IMR-90 (cell line): ENCODE measurements around the gene KCNK4. TPM values are rescaled to one million over a fixed set of nuclear protein-coding genes. Genes with fewer than 3 reads are reported as not detected.

Source experiments
- ATAC-seq: fragments of 200-7000 bp; cut with Tn5 transposase; 2 replicates; pipeline ENCODE4 v1.9.1; 2020; ENCODE audit warnings: low read depth, mild to moderate bottlenecking, moderate library complexity
- BruUV-seq: library from RNA; stranded (reverse); fragments of 400-500 nt; replicated peaks from 2 replicates; lab custom pipeline; 2021; lab: Mats Ljungman, UMichigan
- CTCF ChIA-PET: fragments of 300-600 bp; formaldehyde crosslinking; extraction: SDS; loops from one replicate; lab custom pipeline; 2021; ENCODE audit warnings: antibody characterized with exemption; lab: Yijun Ruan, JAX
- POLR2A ChIA-PET: fragments of 300-600 bp; sonication (Branson Sonifier 250); formaldehyde crosslinking; loops from one replicate; lab custom pipeline; 2022; ENCODE audit warnings: antibody characterized with exemption; ENCODE audit not compliant: unreplicated experiment; lab: Charles Lee
- DNase-seq: peaks from one replicate; pipeline ENCODE4 v3.0.0; 2013
- H2AFZ ChIP-seq: replicated peaks from 2 replicates; pipeline ENCODE3; 2013; ENCODE audit warnings: low read length, mild to moderate bottlenecking; ENCODE audit not compliant: poor library complexity
- H2AK5ac ChIP-seq: 2 replicates; pipeline ENCODE4 v1.6.1; 2013; ENCODE audit warnings: low read depth, low read length, inconsistent platforms
- H2AK9ac ChIP-seq: replicated peaks from 2 replicates; pipeline ENCODE3; 2013; ENCODE audit warnings: mild to moderate bottlenecking, low read depth, low read length, moderate library complexity; ENCODE audit not compliant: poor library complexity
- H2BK120ac ChIP-seq: 2 replicates; pipeline ENCODE4 v1.6.1; 2013; ENCODE audit warnings: low read depth, low read length, inconsistent platforms
- H2BK15ac ChIP-seq: 3 replicates; pipeline ENCODE4 v1.6.1; 2013; ENCODE audit warnings: low read depth, low read length, inconsistent platforms
- H2BK20ac ChIP-seq: 2 replicates; pipeline ENCODE4 v1.6.1; 2013; ENCODE audit warnings: low read depth, mild to moderate bottlenecking, inconsistent platforms, low read length, moderate library complexity
- H2BK5ac ChIP-seq: 2 replicates; pipeline ENCODE4 v1.6.1; 2013; ENCODE audit warnings: mild to moderate bottlenecking, low read depth, low read length, inconsistent platforms; ENCODE audit not compliant: poor library complexity, severe bottlenecking
- H3K14ac ChIP-seq: replicated peaks from 2 replicates; pipeline ENCODE4 v1.6.1; 2013; ENCODE audit warnings: low read depth, low read length, inconsistent platforms
- H3K18ac ChIP-seq: 2 replicates; pipeline ENCODE4 v1.6.1; 2013; ENCODE audit warnings: low read depth, low read length, control low read depth
- H3K23ac ChIP-seq: 2 replicates; pipeline ENCODE4 v1.6.1; 2013; ENCODE audit warnings: low read depth, low read length, inconsistent platforms
- H3K27ac ChIP-seq: 2 replicates; pipeline ENCODE4 v1.5.1; 2013; ENCODE audit warnings: mild to moderate bottlenecking, control low read depth, low read length; ENCODE audit not compliant: insufficient read depth
- H3K27me3 ChIP-seq: 2 replicates; pipeline ENCODE4 v1.6.1; 2013; ENCODE audit warnings: low read length; ENCODE audit not compliant: control insufficient read depth, insufficient read depth
- H3K36me3 ChIP-seq: 2 replicates; pipeline ENCODE4 v1.6.1; 2013; ENCODE audit warnings: low read length, mixed read lengths; ENCODE audit not compliant: control insufficient read depth, insufficient read depth
- H3K4ac ChIP-seq: 2 replicates; pipeline ENCODE4 v1.6.1; 2013; ENCODE audit warnings: low read depth, low read length, inconsistent platforms
- H3K4me1 ChIP-seq: 2 replicates; pipeline ENCODE4 v1.6.1; 2013; ENCODE audit warnings: low read length, mixed read lengths; ENCODE audit not compliant: control insufficient read depth, insufficient read depth
- H3K4me2 ChIP-seq: 2 replicates; pipeline ENCODE4 v1.6.1; 2013; ENCODE audit warnings: low read depth, mild to moderate bottlenecking, control low read depth, low read length, moderate library complexity
- H3K4me3 ChIP-seq: 2 replicates; pipeline ENCODE4 v1.5.1; 2013; ENCODE audit warnings: low read depth, mild to moderate bottlenecking, control low read depth, low read length, moderate library complexity; ENCODE audit not compliant: insufficient read depth
- H3K56ac ChIP-seq: 2 replicates; pipeline ENCODE4 v1.6.1; 2013; ENCODE audit warnings: low read length, inconsistent platforms; ENCODE audit not compliant: insufficient read depth; ENCODE audit errors: extremely low read depth
- H3K79me1 ChIP-seq, 2 experiments: 2 replicates each; pipeline ENCODE4 v1.6.1; 2013; ENCODE audit warnings: low read length in 2 of 2, inconsistent platforms in 1 of 2, low read depth in 1 of 2
- H3K9ac ChIP-seq: 2 replicates; pipeline ENCODE4 v1.6.1; 2013; ENCODE audit warnings: low read depth, low read length, control low read depth
- H3K9me1 ChIP-seq: 2 replicates; pipeline ENCODE4 v1.6.1; 2013; ENCODE audit warnings: low read length, inconsistent platforms; ENCODE audit not compliant: insufficient read depth
- H3K9me3 ChIP-seq: 2 replicates; pipeline ENCODE4 v1.6.1; 2013; ENCODE audit warnings: low read length; ENCODE audit not compliant: control insufficient read depth, insufficient read depth
- H4K20me1 ChIP-seq: 2 replicates; pipeline ENCODE4 v1.6.1; 2013; ENCODE audit warnings: low read length, inconsistent platforms; ENCODE audit not compliant: insufficient read depth
- H4K5ac ChIP-seq: 2 replicates; pipeline ENCODE4 v1.6.1; 2013; ENCODE audit warnings: mild to moderate bottlenecking, low read depth, low read length, control low read depth
- H4K8ac ChIP-seq, 2 experiments: 2 replicates each; pipeline ENCODE4 v1.6.1; 2013; ENCODE audit warnings: low read depth in 2 of 2, low read length in 2 of 2, control low read depth in 1 of 2, inconsistent platforms in 1 of 2
- H4K91ac ChIP-seq: 2 replicates; pipeline ENCODE4 v1.6.1; 2013; ENCODE audit warnings: low read depth, low read length, inconsistent platforms; ENCODE audit not compliant: insufficient read depth
- BHLHE40 ChIP-seq: fragments of 150-350 bp; IDR thresholded peaks from 2 replicates; pipeline ENCODE4 v1.6.1; 2016; ENCODE audit warnings: mild to moderate bottlenecking, low read depth, low read length
- CEBPB ChIP-seq: IDR thresholded peaks from 2 replicates; pipeline ENCODE4 v1.6.1; 2012; ENCODE audit warnings: low read depth, low read length, improper control_type of control experiment
- CHD1 ChIP-seq: IDR thresholded peaks from 2 replicates; pipeline ENCODE4 v1.6.1; 2012; ENCODE audit warnings: low read depth, low read length, improper control_type of control experiment
- FOS ChIP-seq: fragments of 150-350 bp; IDR thresholded peaks from 2 replicates; pipeline ENCODE4 v1.6.1; 2016; ENCODE audit warnings: low read depth, low read length
- MXI1 ChIP-seq: IDR thresholded peaks from 2 replicates; pipeline ENCODE4 v1.6.1; 2012; ENCODE audit warnings: low read depth, mild to moderate bottlenecking, low read length, moderate library complexity, borderline replicate concordance
- NFE2L2 ChIP-seq: fragments of 150-350 bp; IDR thresholded peaks from 2 replicates; pipeline ENCODE4 v1.6.1; 2016; ENCODE audit warnings: low read depth, mild to moderate bottlenecking, low read length
- POLR2A ChIP-seq: IDR thresholded peaks from 2 replicates; pipeline ENCODE4 v1.6.1; 2012; ENCODE audit warnings: mild to moderate bottlenecking, low read depth, low read length
- RCOR1 ChIP-seq: IDR thresholded peaks from 2 replicates; pipeline ENCODE4 v1.6.1; 2012; ENCODE audit warnings: mild to moderate bottlenecking, low read length, improper control_type of control experiment; ENCODE audit not compliant: insufficient replicate concordance
- SMC3 ChIP-seq: fragments of 150-350 bp; IDR thresholded peaks from 2 replicates; pipeline ENCODE4 v1.6.1; 2016; ENCODE audit warnings: low read depth, mild to moderate bottlenecking, antibody characterized with exemption, low read length, moderate library complexity
- USF2 ChIP-seq: fragments of 150-350 bp; IDR thresholded peaks from 2 replicates; pipeline ENCODE4 v1.6.1; 2017; ENCODE audit warnings: mild to moderate bottlenecking, antibody characterized with exemption, low read length, low read depth
- WGBS, 2 experiments: methylation state at CpG; one replicate each; pipeline versions ENCODE4 v1.1.5 to v1.1.7; 2013; ENCODE audit warnings: missing lambda C conversion rate in 2 of 2; ENCODE audit not compliant: insufficient read length in 1 of 2; ENCODE audit errors: extremely low coverage in 2 of 2; 5-methylcytosine and 5-hydroxymethylcytosine counted together
- dilution Hi-C: fragments of 300-500 bp; cut with HindIII; formaldehyde crosslinking; loops from one replicate; pipeline ENCODE4 v1.14.3; 2018; ENCODE audit warnings: low sequenced_read_pairs; ENCODE audit not compliant: unreplicated experiment
- in situ Hi-C: fragments of 300-500 bp; cut with MboI; formaldehyde crosslinking; loops from 3 replicates; pipeline ENCODE4 v1.14.3; 2019; ENCODE audit warnings: low sequenced_read_pairs, inconsistent platforms, mixed read lengths
- intact Hi-C: fragments of 100-400 bp; cut with micrococcal nuclease; formaldehyde crosslinking; loops from 2 replicates; pipeline ENCODE4 v1.10.0; 2022
- polyA plus RNA-seq, 3 experiments: library from polyadenylated mRNA; depleted of rRNA; stranded (reverse); fragments of >200 nt; gene quantifications; 2 replicates each; pipeline ENCODE4 v1.2.3, GENCODE V29; 2012; ENCODE audit warnings: low replicate concordance in 1 of 3
- total RNA-seq: library from RNA; depleted of rRNA; stranded (reverse); fragments of >200 nt; gene quantifications from 2 replicates; pipeline ENCODE4 v1.2.3, GENCODE V29; 2012
- TF ChIP-seq, protein P1 (sequence below): conservative IDR thresholded peaks from 2 replicates; pipeline ENCODE4 v1.5.1; 2012; ENCODE audit warnings: mild to moderate bottlenecking, low read depth, low read length, improper control_type of control experiment
- TF ChIP-seq, protein P2 (sequence below): fragments of 150-350 bp; IDR thresholded peaks from 2 replicates; pipeline ENCODE4 v1.6.1; 2016; ENCODE audit warnings: low read depth, mild to moderate bottlenecking, low read length, moderate library complexity, borderline replicate concordance

KCNK4 gene
- total and polyA plus RNA-seq, 2 of the 4 experiments (the other 2 are of a cell fraction), result not detected

- in situ Hi-C loops, result no loop called here
- ChIA-PET POLR2A (no interaction called here), CTCF (no interaction called here)
- TF ChIP-seq RCOR1 (no peak), POLR2A (no peak), CEBPB (no peak), NFE2L2 (no peak), USF2 (no peak), CHD1 (no peak), SMC3 (no peak), FOS (no peak), BHLHE40 (no peak), MXI1 (no peak)
- TF ChIP-seq, protein P1, sequence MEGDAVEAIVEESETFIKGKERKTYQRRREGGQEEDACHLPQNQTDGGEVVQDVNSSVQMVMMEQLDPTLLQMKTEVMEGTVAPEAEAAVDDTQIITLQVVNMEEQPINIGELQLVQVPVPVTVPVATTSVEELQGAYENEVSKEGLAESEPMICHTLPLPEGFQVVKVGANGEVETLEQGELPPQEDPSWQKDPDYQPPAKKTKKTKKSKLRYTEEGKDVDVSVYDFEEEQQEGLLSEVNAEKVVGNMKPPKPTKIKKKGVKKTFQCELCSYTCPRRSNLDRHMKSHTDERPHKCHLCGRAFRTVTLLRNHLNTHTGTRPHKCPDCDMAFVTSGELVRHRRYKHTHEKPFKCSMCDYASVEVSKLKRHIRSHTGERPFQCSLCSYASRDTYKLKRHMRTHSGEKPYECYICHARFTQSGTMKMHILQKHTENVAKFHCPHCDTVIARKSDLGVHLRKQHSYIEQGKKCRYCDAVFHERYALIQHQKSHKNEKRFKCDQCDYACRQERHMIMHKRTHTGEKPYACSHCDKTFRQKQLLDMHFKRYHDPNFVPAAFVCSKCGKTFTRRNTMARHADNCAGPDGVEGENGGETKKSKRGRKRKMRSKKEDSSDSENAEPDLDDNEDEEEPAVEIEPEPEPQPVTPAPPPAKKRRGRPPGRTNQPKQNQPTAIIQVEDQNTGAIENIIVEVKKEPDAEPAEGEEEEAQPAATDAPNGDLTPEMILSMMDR, result no peak
- TF ChIP-seq, protein P2, sequence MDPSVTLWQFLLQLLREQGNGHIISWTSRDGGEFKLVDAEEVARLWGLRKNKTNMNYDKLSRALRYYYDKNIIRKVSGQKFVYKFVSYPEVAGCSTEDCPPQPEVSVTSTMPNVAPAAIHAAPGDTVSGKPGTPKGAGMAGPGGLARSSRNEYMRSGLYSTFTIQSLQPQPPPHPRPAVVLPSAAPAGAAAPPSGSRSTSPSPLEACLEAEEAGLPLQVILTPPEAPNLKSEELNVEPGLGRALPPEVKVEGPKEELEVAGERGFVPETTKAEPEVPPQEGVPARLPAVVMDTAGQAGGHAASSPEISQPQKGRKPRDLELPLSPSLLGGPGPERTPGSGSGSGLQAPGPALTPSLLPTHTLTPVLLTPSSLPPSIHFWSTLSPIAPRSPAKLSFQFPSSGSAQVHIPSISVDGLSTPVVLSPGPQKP, result no peak
- Histone ChIP-seq H4K20me1 (peaks cover 4% of the 10 kb centered on the region; the same call in 1 of the 2 replicates), H4K8ac (no peak overlapping the region), H3K23ac (no peak overlapping the region), H4K5ac (no peak overlapping the region), H2BK15ac (no peak overlapping the region), H3K4me1 (peaks cover 5% of the 10 kb centered on the region), H3K79me1 (no peaks in the 10 kb centered on the region), H2BK5ac (no peak overlapping the region), H3K4ac (no peak overlapping the region), H3K9me3 (no peaks in the 10 kb centered on the region), H3K4me3 (no peak overlapping the region), H2BK120ac (no peak overlapping the region), H3K56ac (no peak overlapping the region), H3K36me3 (no peaks in the 10 kb centered on the region), H3K27me3 (peaks cover 78% of the 10 kb centered on the region), H3K18ac (no peak overlapping the region), H3K9me1 (no peaks in the 10 kb centered on the region), H4K91ac (no peak overlapping the region), H2AFZ (no peak overlapping the region), H3K9ac (no peak overlapping the region), H2BK20ac (no peak overlapping the region), H3K4me2 (no peak overlapping the region), H2AK9ac (no peak overlapping the region), H3K14ac (no peak overlapping the region), H3K27ac (no peak overlapping the region), H2AK5ac (no peak overlapping the region)
- dilution Hi-C loops, result no loop called here
- ATAC-seq (no peak), DNase-seq (no peak)
- BruUV-seq, result no TSS peak
- intact Hi-C loops, result no loop called here
- 23% methylated on average over 9 of the region's 18 CpGs; no CpG with 5 or more reads in 1 of the 2 experiments for WGBS, 2 experiments
These were observed 6.7 kb downstream of the KCNK4 start for GRCh38 chr11:64297699-64298358.
